ENCODE measurements around the gene MATN3. TPM values are rescaled to one million over a fixed set of nuclear protein-coding genes. Genes with fewer than 3 reads are reported as not detected.
"Not testable (repeated sequence)": the region's sequence is repeated elsewhere in the genome, so short reads cannot be mapped to it uniquely, and the experiment has no call there.

Gene MATN3
- total and polyA plus RNA-seq, 2 experiments from 2014 or later: 2.3 to 6.8 TPM

DNA sequence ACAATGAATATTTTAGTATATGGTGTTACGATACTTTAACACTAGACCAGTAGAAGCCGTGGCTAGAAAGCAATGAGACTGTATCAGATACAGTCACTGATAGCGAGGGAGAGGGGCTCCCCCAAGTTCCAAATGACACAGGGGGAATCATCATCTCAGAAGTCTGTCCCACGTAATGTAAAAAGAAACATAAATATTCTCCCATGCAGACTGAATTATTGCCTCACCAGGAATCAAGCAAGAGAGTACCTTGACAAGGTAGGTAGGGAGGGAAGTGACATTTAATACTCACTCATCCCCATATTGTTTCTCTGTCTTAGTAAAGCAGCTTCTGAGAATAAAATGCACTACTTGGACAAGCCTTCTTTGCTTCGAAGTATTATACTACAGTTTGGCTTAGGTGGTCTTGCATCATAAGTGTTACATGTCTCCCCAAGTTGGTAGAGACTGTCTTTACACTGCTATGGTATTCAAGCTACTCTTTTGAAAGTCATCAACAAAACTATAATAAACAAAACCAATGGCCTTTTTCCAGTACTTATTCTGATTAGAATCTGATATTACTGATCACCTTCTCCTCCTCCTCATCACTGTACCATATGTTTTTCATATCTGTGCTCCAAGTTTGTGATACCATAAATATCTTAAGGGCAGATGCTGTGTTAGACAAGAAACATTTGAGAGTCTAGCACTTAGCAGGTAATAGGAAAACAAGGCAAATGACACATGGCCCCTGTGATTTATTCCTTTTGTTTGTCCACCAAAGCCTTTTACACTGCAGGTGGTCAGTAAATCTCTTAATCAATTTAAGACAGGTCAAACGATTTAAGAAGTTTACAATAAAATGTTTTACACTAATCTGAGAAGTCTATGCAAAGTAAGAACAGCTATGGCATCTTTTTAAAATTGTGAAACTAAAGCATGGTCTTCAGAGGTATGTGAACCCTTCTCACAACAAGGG lies 36.3 kb upstream of the MATN3 start:
- H2AFZ ChIP-seq: no peak overlapping the region
- no peaks in the 10 kb centered on the region for H3K36me3 ChIP-seq (replicated peaks; ENCODE audit: insufficient read depth, low read depth)
- WGBS (ENCODE audit: low lambda C conversion rate, missing lambda C conversion rate): 46% methylated on average over 6 of the region's 6 CpGs
- peaks cover 33% of the 10 kb centered on the region for H3K4me1 ChIP-seq (ENCODE audit: insufficient read depth)
- peak overlapping the region; percentile 95 for H3K27ac ChIP-seq
- H3K4me3 ChIP-seq: peak overlapping the region; percentile 72
- H3K9me3 ChIP-seq (ENCODE audit: low read depth): no peaks in the 10 kb centered on the region
- TF ChIP-seq EZH2 (IDR thresholded peaks at IDR 0.05; ENCODE audit: borderline replicate concordance) (no peak), EZH2phosphoT487 (IDR thresholded peaks at IDR 0.05; ENCODE audit: low read depth, severe bottlenecking, unreplicated experiment) (no peak)
- TF ChIP-seq, protein P1, sequence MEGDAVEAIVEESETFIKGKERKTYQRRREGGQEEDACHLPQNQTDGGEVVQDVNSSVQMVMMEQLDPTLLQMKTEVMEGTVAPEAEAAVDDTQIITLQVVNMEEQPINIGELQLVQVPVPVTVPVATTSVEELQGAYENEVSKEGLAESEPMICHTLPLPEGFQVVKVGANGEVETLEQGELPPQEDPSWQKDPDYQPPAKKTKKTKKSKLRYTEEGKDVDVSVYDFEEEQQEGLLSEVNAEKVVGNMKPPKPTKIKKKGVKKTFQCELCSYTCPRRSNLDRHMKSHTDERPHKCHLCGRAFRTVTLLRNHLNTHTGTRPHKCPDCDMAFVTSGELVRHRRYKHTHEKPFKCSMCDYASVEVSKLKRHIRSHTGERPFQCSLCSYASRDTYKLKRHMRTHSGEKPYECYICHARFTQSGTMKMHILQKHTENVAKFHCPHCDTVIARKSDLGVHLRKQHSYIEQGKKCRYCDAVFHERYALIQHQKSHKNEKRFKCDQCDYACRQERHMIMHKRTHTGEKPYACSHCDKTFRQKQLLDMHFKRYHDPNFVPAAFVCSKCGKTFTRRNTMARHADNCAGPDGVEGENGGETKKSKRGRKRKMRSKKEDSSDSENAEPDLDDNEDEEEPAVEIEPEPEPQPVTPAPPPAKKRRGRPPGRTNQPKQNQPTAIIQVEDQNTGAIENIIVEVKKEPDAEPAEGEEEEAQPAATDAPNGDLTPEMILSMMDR (IDR thresholded peaks at IDR 0.05; ENCODE audit: poor library complexity): no peak
- H3K4me2 ChIP-seq: peak overlapping the region; percentile 81
- no peak for DNase-seq (ENCODE audit: low spot score)
- H3K79me2 ChIP-seq: peaks cover 70% of the 10 kb centered on the region
- no peaks in the 10 kb centered on the region for H3K27me3 ChIP-seq
- no peaks in the 10 kb centered on the region for H3K9me2 ChIP-seq (replicated peaks; ENCODE audit: insufficient read depth)
- peaks cover 64% of the 10 kb centered on the region for H4K20me1 ChIP-seq (ENCODE audit: insufficient read depth, poor library complexity, severe bottlenecking)

DNA sequence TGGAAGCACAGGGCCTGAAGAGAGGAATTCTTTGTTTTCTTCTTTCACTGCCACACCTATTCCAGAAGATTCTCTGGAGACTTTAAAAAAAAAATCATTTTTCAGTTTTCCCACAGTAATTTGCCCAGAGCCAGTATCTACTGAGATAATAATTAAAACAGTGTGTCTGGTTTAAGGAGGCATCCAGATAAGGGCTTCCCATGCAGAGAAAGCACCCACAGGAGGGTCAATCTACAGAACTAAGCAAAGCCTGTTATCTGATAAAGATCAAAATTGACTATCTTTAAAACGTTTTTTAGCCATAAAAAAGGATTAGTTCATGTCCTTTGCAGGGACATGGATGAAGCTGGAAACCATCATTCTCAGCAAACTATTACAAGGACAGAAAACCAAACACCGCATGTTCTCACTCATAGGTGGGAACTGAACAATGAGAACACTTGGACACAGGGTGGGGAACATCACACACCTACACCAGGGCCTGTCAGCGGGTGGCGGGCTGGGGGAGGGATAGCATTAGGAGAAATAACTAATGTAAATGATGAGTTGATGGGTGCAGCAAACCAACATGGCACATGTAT lies 33.3 kb upstream of the MATN3 start:
- H3K9me3 ChIP-seq (ENCODE audit: low read depth); DNase-seq (ENCODE audit: low spot score); H3K4me3 ChIP-seq; H3K9me2 ChIP-seq (replicated peaks; ENCODE audit: insufficient read depth); H3K27me3 ChIP-seq; H3K36me3 ChIP-seq (replicated peaks; ENCODE audit: insufficient read depth, low read depth); H2AFZ ChIP-seq; H3K27ac ChIP-seq: not testable (repeated sequence)
- H3K79me2 ChIP-seq: peaks cover 96% of the 10 kb centered on the region
- H4K20me1 ChIP-seq (ENCODE audit: insufficient read depth, poor library complexity, severe bottlenecking): peaks cover 93% of the 10 kb centered on the region
- H3K4me1 ChIP-seq (ENCODE audit: insufficient read depth): peaks cover 42% of the 10 kb centered on the region
- peak overlapping the region; percentile 50 for H3K4me2 ChIP-seq
- 34% methylated on average over 4 of the region's 4 CpGs for WGBS (ENCODE audit: low lambda C conversion rate, missing lambda C conversion rate)

DNA sequence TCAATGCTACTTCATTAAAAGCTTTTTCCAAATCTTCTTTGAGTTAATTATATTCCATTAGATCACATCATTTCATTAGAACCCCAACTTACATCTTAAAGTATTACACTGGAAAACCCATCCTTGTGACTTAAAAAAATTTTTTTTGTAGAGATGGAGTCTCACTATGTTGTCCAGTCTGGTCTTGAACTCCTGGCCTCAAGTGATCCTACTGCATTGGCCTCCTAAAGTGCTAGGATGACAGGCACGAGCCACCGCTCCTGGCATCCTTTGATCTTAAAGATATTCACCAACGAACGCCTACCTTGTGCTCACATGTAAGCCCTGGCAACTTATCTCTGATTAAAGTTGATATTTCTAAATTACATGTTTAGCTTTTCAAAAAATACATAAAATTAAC lies 32.3 kb upstream of the MATN3 start:
- Histone ChIP-seq H3K4me1 (ENCODE audit: insufficient read depth) (peaks cover 42% of the 10 kb centered on the region), H3K9me2 (replicated peaks; ENCODE audit: insufficient read depth) (no peaks in the 10 kb centered on the region), H3K27ac (no peak overlapping the region), H3K9me3 (ENCODE audit: low read depth) (no peaks in the 10 kb centered on the region), H3K79me2 (peaks cover 96% of the 10 kb centered on the region), H3K27me3 (no peaks in the 10 kb centered on the region), H3K4me3 (no peak overlapping the region), H3K4me2 (peak overlapping the region; percentile 25), H3K36me3 (replicated peaks; ENCODE audit: insufficient read depth, low read depth) (no peaks in the 10 kb centered on the region), H4K20me1 (ENCODE audit: insufficient read depth, poor library complexity, severe bottlenecking) (peaks cover 95% of the 10 kb centered on the region), H2AFZ (no peak overlapping the region)
- 93% methylated on average over 4 of the region's 4 CpGs for WGBS (ENCODE audit: low lambda C conversion rate, missing lambda C conversion rate)
- TF ChIP-seq EZH2phosphoT487 (IDR thresholded peaks at IDR 0.05; ENCODE audit: low read depth, severe bottlenecking, unreplicated experiment) (no peak), EZH2 (IDR thresholded peaks at IDR 0.05; ENCODE audit: borderline replicate concordance) (no peak)
- TF ChIP-seq, protein P1 (IDR thresholded peaks at IDR 0.05; ENCODE audit: poor library complexity): no peak
- no peak for DNase-seq (ENCODE audit: low spot score)

DNA sequence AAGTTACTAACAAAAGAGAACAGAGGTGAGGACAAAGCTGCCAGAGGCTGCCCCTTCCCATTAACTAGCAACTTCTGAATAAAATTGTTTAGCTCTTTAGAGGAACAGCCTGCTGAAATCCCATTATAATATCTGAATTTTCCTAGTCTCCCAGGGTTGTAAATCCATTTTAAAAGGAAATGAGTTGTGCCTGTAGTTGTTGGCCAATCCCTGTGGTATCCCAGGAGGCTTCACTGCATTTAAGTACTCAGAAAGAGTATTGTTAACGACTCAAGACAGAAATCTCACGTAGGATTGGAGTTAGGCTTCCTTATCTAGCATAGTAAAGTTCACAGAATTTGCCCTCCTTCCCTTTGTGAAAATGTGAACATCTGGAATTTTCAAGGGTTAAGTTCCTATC lies 30.1 kb upstream of the MATN3 start:
- Histone ChIP-seq H4K20me1 (ENCODE audit: insufficient read depth, poor library complexity, severe bottlenecking) (peaks cover 88% of the 10 kb centered on the region), H3K4me1 (ENCODE audit: insufficient read depth) (peaks cover 27% of the 10 kb centered on the region)

More for the DNA sequence above, 30.1 kb upstream of the MATN3 start:
- H3K79me2 ChIP-seq: peaks cover 96% of the 10 kb centered on the region
- no peak overlapping the region for H3K4me3 ChIP-seq
- no peak for TF ChIP-seq EZH2phosphoT487 (IDR thresholded peaks at IDR 0.05; ENCODE audit: low read depth, severe bottlenecking, unreplicated experiment)
- TF ChIP-seq, protein P1 (IDR thresholded peaks at IDR 0.05; ENCODE audit: poor library complexity): no peak
- no peak for TF ChIP-seq EZH2 (IDR thresholded peaks at IDR 0.05; ENCODE audit: borderline replicate concordance)
- H3K27ac ChIP-seq: peak overlapping the region; percentile 53
- no peaks in the 10 kb centered on the region for H3K9me2 ChIP-seq (replicated peaks; ENCODE audit: insufficient read depth)
- WGBS (ENCODE audit: low lambda C conversion rate, missing lambda C conversion rate): 13% methylated on average over 2 of the region's 2 CpGs
- peak; percentile 35 for DNase-seq (ENCODE audit: low spot score)
- no peaks in the 10 kb centered on the region for H3K36me3 ChIP-seq (replicated peaks; ENCODE audit: insufficient read depth, low read depth)
- H3K9me3 ChIP-seq (ENCODE audit: low read depth): no peaks in the 10 kb centered on the region
- peak overlapping the region; percentile 33 for H3K4me2 ChIP-seq
- H2AFZ ChIP-seq: no peak overlapping the region
- no peaks in the 10 kb centered on the region for H3K27me3 ChIP-seq

Measured in hepatocyte (in vitro differentiated cells).